SU-DHL-6 (cell line): ENCODE measurements around the gene SLC16A7.

ENCODE experiments used
- H2AFZ ChIP-seq: fragments of 200-600 bp; sonication (generic); 2 replicates; pipeline ENCODE4 v1.6.1; 2014; ENCODE audit warnings: low read depth, mild to moderate bottlenecking, moderate library complexity, mixed read lengths, antibody characterized with exemption, low read length; ENCODE audit not compliant: severe bottlenecking
- H3F3A ChIP-seq: fragments of 200-600 bp; shearing (Covaris generic); 2 replicates; pipeline ENCODE4 v1.6.0; 2016; ENCODE audit warnings: antibody characterized with exemption, mild to moderate bottlenecking; ENCODE audit not compliant: insufficient read depth
- H3K27ac ChIP-seq: fragments of 200-600 bp; sonication (generic); 2 replicates; pipeline ENCODE4 v1.5.1; 2016; ENCODE audit warnings: low read depth, mild to moderate bottlenecking, low read length, moderate library complexity, mixed read lengths
- H3K27me3 ChIP-seq: fragments of 200-600 bp; sonication (generic), shearing (Covaris generic); 2 replicates; pipeline ENCODE4 v1.6.0; 2014; ENCODE audit warnings: mild to moderate bottlenecking, low read length
- H3K36me3 ChIP-seq: fragments of 200-600 bp; sonication (generic); 2 replicates; pipeline ENCODE4 v1.6.1; 2014; ENCODE audit warnings: mild to moderate bottlenecking, low read length, mixed read lengths
- H3K4me2 ChIP-seq: fragments of 300-600, 200-600 bp; shearing (Covaris generic), sonication (generic); 2 replicates; pipeline ENCODE4 v1.6.0; 2014; ENCODE audit warnings: low read length, low read depth, mild to moderate bottlenecking; ENCODE audit not compliant: poor library complexity, severe bottlenecking
- H3K4me3 ChIP-seq: fragments of 200-600 bp; sonication (generic); 2 replicates; pipeline ENCODE4 v1.5.1; 2014; ENCODE audit warnings: antibody characterized with exemption, low read length, mild to moderate bottlenecking, mixed read lengths; ENCODE audit not compliant: insufficient read depth, poor library complexity, severe bottlenecking
- H3K79me2 ChIP-seq: fragments of 200-600 bp; sonication (generic); 2 replicates; pipeline ENCODE4 v1.6.1; 2014; ENCODE audit warnings: mild to moderate bottlenecking, low read length, moderate library complexity; ENCODE audit not compliant: insufficient read depth
- H3K9ac ChIP-seq: fragments of 200-600 bp; sonication (generic); 2 replicates; pipeline ENCODE4 v1.7.0; 2014; ENCODE audit warnings: mild to moderate bottlenecking, low read length
- H3K9me2 ChIP-seq: fragments of 200-600 bp; sonication (generic); replicated peaks from 2 replicates; pipeline ENCODE4 v1.6.1; 2014; ENCODE audit warnings: low read length; ENCODE audit not compliant: insufficient read depth
- H3K9me3 ChIP-seq: fragments of 200-600 bp; sonication (generic); 2 replicates; pipeline ENCODE4 v1.6.1; 2014; ENCODE audit warnings: low read length, mixed read lengths; ENCODE audit not compliant: insufficient read depth
- H4K20me1 ChIP-seq: fragments of 200-600 bp; sonication (generic); 2 replicates; pipeline ENCODE4 v1.6.1; 2014; ENCODE audit warnings: low read depth, mild to moderate bottlenecking, antibody characterized with exemption, low read length, moderate library complexity, mixed read lengths
- EZH2phosphoT487 ChIP-seq: fragments of 200-600 bp; sonication (generic), shearing (Covaris generic); conservative IDR thresholded peaks from 2 replicates; pipeline ENCODE4 v1.6.1; 2018; ENCODE audit warnings: mild to moderate bottlenecking, antibody characterized with exemption, low read length, moderate library complexity, mixed read lengths
- TF ChIP-seq, protein P1 (sequence below): fragments of 200-600 bp; sonication (generic); IDR thresholded peaks from one replicate; pipeline ENCODE4 v1.5.1; 2017; ENCODE audit warnings: antibody characterized with exemption, mild to moderate bottlenecking, low read length, moderate library complexity; ENCODE audit not compliant: insufficient read depth, poor library complexity, severe bottlenecking

The SLC16A7 gene

DNA sequence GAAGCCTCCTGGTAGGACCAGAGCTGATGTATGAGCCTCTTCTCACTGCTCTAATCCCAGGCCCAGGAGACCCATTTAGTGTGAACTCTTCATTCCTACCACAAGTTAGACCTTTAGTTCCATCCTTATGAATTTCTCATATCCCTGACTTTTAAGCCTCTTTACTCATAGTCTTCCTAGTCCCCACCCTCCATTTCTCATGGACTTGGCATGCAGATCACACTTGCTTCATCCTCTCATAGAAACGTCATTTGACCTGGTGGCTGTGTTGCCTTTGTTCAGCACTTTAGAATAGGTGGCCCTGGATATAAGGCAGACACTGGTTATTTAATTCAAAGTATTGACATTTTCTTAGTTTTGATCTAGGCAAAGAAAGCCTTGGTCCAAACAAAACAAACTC, 99.5 kb downstream of the SLC16A7 start:
- no peaks in the 10 kb centered on the region for H3F3A ChIP-seq
- no peak overlapping the region for H2AFZ ChIP-seq
- H3K4me3 ChIP-seq = no peak overlapping the region
- no peaks in the 10 kb centered on the region for H3K9me2 ChIP-seq
- H3K27ac ChIP-seq = no peak overlapping the region
- H3K79me2 ChIP-seq = peaks cover 3% of the 10 kb centered on the region; the same call in 1 of the 2 replicates
- 0 out of 2 replicates have a peak, but pooled peaks cover 4% of the 10 kb centered on the region for H4K20me1 ChIP-seq
- no peaks in the 10 kb centered on the region for H3K36me3 ChIP-seq
- no peak overlapping the region for H3K9ac ChIP-seq
- H3K4me2 ChIP-seq = no peak overlapping the region
- H3K9me3 ChIP-seq = no peaks in the 10 kb centered on the region
- no peaks in the 10 kb centered on the region for H3K27me3 ChIP-seq
- TF ChIP-seq, protein P1, sequence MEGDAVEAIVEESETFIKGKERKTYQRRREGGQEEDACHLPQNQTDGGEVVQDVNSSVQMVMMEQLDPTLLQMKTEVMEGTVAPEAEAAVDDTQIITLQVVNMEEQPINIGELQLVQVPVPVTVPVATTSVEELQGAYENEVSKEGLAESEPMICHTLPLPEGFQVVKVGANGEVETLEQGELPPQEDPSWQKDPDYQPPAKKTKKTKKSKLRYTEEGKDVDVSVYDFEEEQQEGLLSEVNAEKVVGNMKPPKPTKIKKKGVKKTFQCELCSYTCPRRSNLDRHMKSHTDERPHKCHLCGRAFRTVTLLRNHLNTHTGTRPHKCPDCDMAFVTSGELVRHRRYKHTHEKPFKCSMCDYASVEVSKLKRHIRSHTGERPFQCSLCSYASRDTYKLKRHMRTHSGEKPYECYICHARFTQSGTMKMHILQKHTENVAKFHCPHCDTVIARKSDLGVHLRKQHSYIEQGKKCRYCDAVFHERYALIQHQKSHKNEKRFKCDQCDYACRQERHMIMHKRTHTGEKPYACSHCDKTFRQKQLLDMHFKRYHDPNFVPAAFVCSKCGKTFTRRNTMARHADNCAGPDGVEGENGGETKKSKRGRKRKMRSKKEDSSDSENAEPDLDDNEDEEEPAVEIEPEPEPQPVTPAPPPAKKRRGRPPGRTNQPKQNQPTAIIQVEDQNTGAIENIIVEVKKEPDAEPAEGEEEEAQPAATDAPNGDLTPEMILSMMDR = no peak
- TF ChIP-seq EZH2phosphoT487 = no peak

GRCh38 chr12:59698600-59698999, 102.8 kb downstream of the SLC16A7 start:
- Histone ChIP-seq H3K27me3 (no peaks in the 10 kb centered on the region), H4K20me1 (peaks cover 8% of the 10 kb centered on the region; the same call in 1 of the 2 replicates), H3K4me3 (no peak overlapping the region), H3K9me3 (no peaks in the 10 kb centered on the region), H3F3A (no peaks in the 10 kb centered on the region; the same call in 1 of the 2 replicates), H3K36me3 (no peaks in the 10 kb centered on the region), H3K4me2 (no peak overlapping the region), H3K9ac (no peak overlapping the region), H3K79me2 (no peaks in the 10 kb centered on the region; the same call in 1 of the 2 replicates), H3K9me2 (no peaks in the 10 kb centered on the region), H2AFZ (no peak overlapping the region), H3K27ac (no peak overlapping the region)
- TF ChIP-seq EZH2phosphoT487 = no peak
- TF ChIP-seq, protein P1 = no peak

GRCh38 chr12:59699421-59700152, 103.8 kb downstream of the SLC16A7 start:
- TF ChIP-seq, protein P1 = no peak
- TF ChIP-seq EZH2phosphoT487 = no peak
- H3K36me3 ChIP-seq = no peaks in the 10 kb centered on the region
- H3K9ac ChIP-seq = no peak overlapping the region
- H3K27me3 ChIP-seq = no peaks in the 10 kb centered on the region
- no peaks in the 10 kb centered on the region; the same call in 1 of the 2 replicates for H3F3A ChIP-seq
- H3K4me2 ChIP-seq = no peak overlapping the region
- H4K20me1 ChIP-seq = peaks cover 8% of the 10 kb centered on the region; the same call in 1 of the 2 replicates
- H3K27ac ChIP-seq = no peak overlapping the region
- no peak overlapping the region for H2AFZ ChIP-seq
- H3K9me3 ChIP-seq = no peaks in the 10 kb centered on the region
- H3K4me3 ChIP-seq = no peak overlapping the region
- no peaks in the 10 kb centered on the region for H3K9me2 ChIP-seq
- no peaks in the 10 kb centered on the region; the same call in 1 of the 2 replicates for H3K79me2 ChIP-seq
